SK-N-SH treated with all-trans-retinoic acid at 6 μM for 48 hours (cell line): ENCODE data around the gene ZNF423.

Source experiments
- ATAC-seq: fragments of 200-7000 bp; cut with Tn5 transposase; 3 replicates; pipeline ENCODE4 v1.9.1; 2020; ENCODE audit warnings: mild to moderate bottlenecking, moderate library complexity
- BACH2 ChIP-seq: fragments of 250-450 bp; sonication (Bioruptor Pico); IDR thresholded peaks from 2 replicates; pipeline ENCODE4 v1.9.0; 2021; ENCODE audit warnings: mild to moderate bottlenecking, borderline replicate concordance
- CREB5 ChIP-seq: fragments of 250-450 bp; sonication (Bioruptor Pico); IDR thresholded peaks from 2 replicates; pipeline ENCODE4 v1.5.1; 2020; ENCODE audit warnings: low read depth, mild to moderate bottlenecking, moderate library complexity
- CSDC2 ChIP-seq: fragments of 250-450 bp; sonication (Bioruptor Pico); IDR thresholded peaks from 2 replicates; pipeline ENCODE4 v1.5.0; 2020; ENCODE audit warnings: mild to moderate bottlenecking, moderate library complexity
- CSRNP3 ChIP-seq: fragments of 250-450 bp; sonication (Bioruptor Pico); IDR thresholded peaks from 2 replicates; pipeline ENCODE4 v1.5.1; 2021; ENCODE audit warnings: mild to moderate bottlenecking, moderate library complexity
- ESRRG ChIP-seq: fragments of 250-450 bp; sonication (Bioruptor Pico); IDR thresholded peaks from 2 replicates; pipeline ENCODE4 v1.6.1; 2021; ENCODE audit warnings: mild to moderate bottlenecking
- ISL1 ChIP-seq: fragments of 250-450 bp; sonication (Bioruptor Pico); IDR thresholded peaks from 2 replicates; pipeline ENCODE4 v2.1.2; 2022; ENCODE audit warnings: mild to moderate bottlenecking, moderate library complexity
- OSR1 ChIP-seq: fragments of 250-450 bp; sonication (Bioruptor Pico); IDR thresholded peaks from 2 replicates; pipeline ENCODE4 v1.8.0; 2022; ENCODE audit warnings: moderate library complexity, mild to moderate bottlenecking, inconsistent platforms
- PATZ1 ChIP-seq: fragments of 250-450 bp; sonication (Bioruptor Pico); IDR thresholded peaks from 2 replicates; pipeline ENCODE4 v1.8.0; 2020; ENCODE audit warnings: mild to moderate bottlenecking, moderate library complexity, borderline replicate concordance
- PPARA ChIP-seq: fragments of 250-450 bp; sonication (Bioruptor Pico); IDR thresholded peaks from 2 replicates; pipeline ENCODE4 v1.5.0; 2020; ENCODE audit warnings: mild to moderate bottlenecking, borderline replicate concordance
- RARB ChIP-seq: fragments of 250-450 bp; sonication (Bioruptor Pico); IDR thresholded peaks from 2 replicates; pipeline ENCODE4 v1.8.0; 2021; ENCODE audit warnings: mild to moderate bottlenecking, moderate library complexity
- SNAI2 ChIP-seq: fragments of 250-450 bp; sonication (Bioruptor Pico); IDR thresholded peaks from 2 replicates; pipeline ENCODE4 v1.5.0; 2020; ENCODE audit warnings: mild to moderate bottlenecking, moderate library complexity
- TCF4 ChIP-seq: fragments of 250-450 bp; sonication (Bioruptor Pico); IDR thresholded peaks from 2 replicates; pipeline ENCODE4 v1.8.0; 2021; ENCODE audit warnings: mild to moderate bottlenecking, moderate library complexity, borderline replicate concordance
- TOX ChIP-seq: fragments of 250-450 bp; sonication (Bioruptor Pico); IDR thresholded peaks from 2 replicates; pipeline ENCODE4 v1.8.0; 2021; ENCODE audit warnings: mild to moderate bottlenecking, moderate library complexity, borderline replicate concordance
- TSHZ2 ChIP-seq: fragments of 250-450 bp; sonication (Bioruptor Pico); IDR thresholded peaks from 2 replicates; pipeline ENCODE4 v1.5.0; 2020; ENCODE audit warnings: mild to moderate bottlenecking, moderate library complexity
- ZC3H10 ChIP-seq: fragments of 250-450 bp; sonication (Bioruptor Pico); IDR thresholded peaks from 2 replicates; pipeline ENCODE4 v1.5.1; 2021; ENCODE audit warnings: mild to moderate bottlenecking, moderate library complexity
- ZFP3 ChIP-seq: fragments of 250-450 bp; sonication (Bioruptor Pico); IDR thresholded peaks from 2 replicates; pipeline ENCODE4 v1.5.0; 2020; ENCODE audit warnings: mild to moderate bottlenecking, moderate library complexity
- ZFP30 ChIP-seq: fragments of 450-650 bp; formaldehyde crosslinking; IDR thresholded peaks from 2 replicates; pipeline ENCODE4 v1.5.0; 2022; ENCODE audit warnings: mild to moderate bottlenecking, moderate library complexity
- ZNF565 ChIP-seq: fragments of 450-650 bp; formaldehyde crosslinking; conservative IDR thresholded peaks from 2 replicates; pipeline ENCODE4 v1.5.0; 2020; ENCODE audit warnings: low read depth, mild to moderate bottlenecking, moderate library complexity
- ZNF70 ChIP-seq: fragments of 450-650 bp; formaldehyde crosslinking; IDR thresholded peaks from 2 replicates; pipeline ENCODE4 v1.5.0; 2020; ENCODE audit warnings: mild to moderate bottlenecking, moderate library complexity
- ZNF8 ChIP-seq: fragments of 450-650 bp; formaldehyde crosslinking; IDR thresholded peaks from 2 replicates; pipeline ENCODE4 v1.5.0; 2020; ENCODE audit warnings: mild to moderate bottlenecking, moderate library complexity

The ZNF423 gene

GRCh38 chr16:49828533-49829267 is 27.2 kb downstream of the ZNF423 start:
- TF ChIP-seq PPARA (CRISPR knock-in tag) (no peak), ZFP3 (no peak), PATZ1 (CRISPR knock-in tag) (no peak), SNAI2 (CRISPR knock-in tag) (no peak), ZNF70 (CRISPR knock-in tag) (no peak), TCF4 (CRISPR knock-in tag) (no peak), CSDC2 (CRISPR knock-in tag) (no peak), OSR1 (CRISPR knock-in tag) (no peak), TSHZ2 (CRISPR knock-in tag) (no peak), BACH2 (CRISPR knock-in tag) (no peak), CREB5 (CRISPR knock-in tag) (no peak), ESRRG (CRISPR knock-in tag) (no peak), ZC3H10 (CRISPR knock-in tag) (no peak), ZNF565 (CRISPR knock-in tag) (no peak), CSRNP3 (CRISPR knock-in tag) (no peak), ZFP30 (CRISPR knock-in tag) (no peak), TOX (CRISPR knock-in tag) (no peak), ZNF8 (CRISPR knock-in tag) (no peak)
- TF ChIP-seq, all 23 proteins: peak for 0
- ATAC-seq = no peak

- no peak for TF ChIP-seq PATZ1 (CRISPR knock-in tag)
- TF ChIP-seq RARB = no peak
- no peak for TF ChIP-seq BACH2 (CRISPR knock-in tag)
- no peak for TF ChIP-seq ZNF565 (CRISPR knock-in tag)
- ATAC-seq = no peak
These were observed 28.0 kb downstream of the ZNF423 start for GRCh38 chr16:49827805-49828438.

- ATAC-seq = no peak
- TF ChIP-seq ISL1 (CRISPR knock-in tag) = no peak
- no peak for TF ChIP-seq OSR1 (CRISPR knock-in tag)
- TF ChIP-seq ZNF70 (CRISPR knock-in tag) = no peak
These were observed 29.4 kb downstream of the ZNF423 start for GRCh38 chr16:49826515-49826914.
